K562 (cell line): ENCODE data around the gene TXLNA. TPM values are rescaled to one million over a fixed set of nuclear protein-coding genes. Genes with fewer than 3 reads are reported as not detected.
A peak's percentile ranks its signal among the peaks of the same experiment; 100 is the strongest.

Experiments
- ATAC-seq: fragments of 200-7000 bp; cut with Tn5 transposase; 3 replicates; pipeline ENCODE4 v1.9.1; 2020; ENCODE audit warnings: moderate library complexity
- BruUV-seq: library from RNA; stranded (reverse); fragments of 400-500 nt; replicated peaks from 2 replicates; lab custom pipeline; 2021; lab: Mats Ljungman, UMichigan
- CTCF ChIA-PET: fragments of 300-600 bp; formaldehyde crosslinking; extraction: SDS; loops from one replicate; lab custom pipeline; 2021; ENCODE audit warnings: low intra/inter-chr PET ratio; lab: Yijun Ruan, JAX
- POLR2A ChIA-PET: fragments of 300-600, 350-650 bp; sonication (Branson Sonifier 250); formaldehyde crosslinking; extraction: SDS; loops from one replicate; lab custom pipeline; 2021; ENCODE audit warnings: antibody characterized with exemption, inconsistent platforms; lab: Yijun Ruan, JAX
- DNase-seq, 4 experiments: peaks; one replicate each; pipeline versions ENCODE4 v3.0.0 to v3.0.0-alpha.2; 2011 to 2018; ENCODE audit warnings: low spot score in 3 of 4, mixed read lengths in 3 of 4; ENCODE audit errors: extremely low read depth in 1 of 4
- FAIRE-seq: peaks from 2 replicates; lab custom pipeline; 2011; peaks lifted over from hg19 to GRCh38; lab: Jason Lieb, UNC
- H2AFZ ChIP-seq: 2 replicates; pipeline ENCODE4 v1.6.0; 2011; ENCODE audit warnings: low read depth, low read length, control low read depth, inconsistent platforms
- H3K27ac ChIP-seq: fragments of 200-600 bp; 3 replicates; pipeline ENCODE4 v1.8.0; 2011; ENCODE audit warnings: low read depth, mild to moderate bottlenecking, control low read depth, inconsistent platforms, low read length, moderate library complexity, mixed read lengths; ENCODE audit errors: extremely low read depth
- H3K27me3 ChIP-seq, 2 experiments: fragments of 300-600 bp in 1 of 2; 2 replicates in 1 of 2; 3 replicates in 1 of 2; pipeline versions ENCODE4 v1.6.0 to v1.8.0; 2011; ENCODE audit warnings: inconsistent platforms in 2 of 2, low read length in 2 of 2, mild to moderate bottlenecking in 1 of 2, mixed read lengths in 1 of 2, moderate library complexity in 1 of 2; ENCODE audit not compliant: control insufficient read depth in 2 of 2, insufficient read depth in 2 of 2
- H3K36me3 ChIP-seq: fragments of 300-600 bp; 3 replicates; pipeline ENCODE4 v1.8.0; 2011; ENCODE audit warnings: mild to moderate bottlenecking, low read length, inconsistent platforms; ENCODE audit not compliant: control insufficient read depth, insufficient read depth
- H3K4me1 ChIP-seq, 2 experiments: fragments of 200-600 bp in 1 of 2; replicated peaks in 1 of 2; 2 replicates in 1 of 2; 3 replicates in 1 of 2; pipeline versions ENCODE4 v1.5.1 to v1.8.0; 2011; ENCODE audit warnings: inconsistent platforms in 2 of 2, low read length in 2 of 2, mild to moderate bottlenecking in 1 of 2, mixed read lengths in 1 of 2, moderate library complexity in 1 of 2; ENCODE audit not compliant: control insufficient read depth in 2 of 2, insufficient read depth in 2 of 2
- H3K4me2 ChIP-seq: 2 replicates; pipeline ENCODE4 v1.6.1; 2011; ENCODE audit warnings: low read length, control low read depth, inconsistent platforms, mixed read lengths; ENCODE audit not compliant: insufficient read depth
- H3K4me3 ChIP-seq: fragments of 200-600 bp; sonication (generic), shearing (Covaris generic); 2 replicates; pipeline ENCODE4 v1.5.1; 2016; ENCODE audit warnings: control low read depth, inconsistent platforms
- H3K79me2 ChIP-seq: fragments of 200-600 bp; 3 replicates; pipeline ENCODE4 v1.8.0; 2011; ENCODE audit warnings: low read length, inconsistent platforms; ENCODE audit not compliant: control insufficient read depth, insufficient read depth
- H3K9ac ChIP-seq, 2 experiments: 2 replicates each; pipeline versions ENCODE4 v1.6.0 to v1.6.1; 2011; ENCODE audit warnings: low read depth in 2 of 2, low read length in 2 of 2, control low read depth in 1 of 2, inconsistent platforms in 1 of 2, mild to moderate bottlenecking in 1 of 2, mixed read lengths in 1 of 2; ENCODE audit not compliant: insufficient read depth in 1 of 2
- H3K9me1 ChIP-seq: one replicate; pipeline ENCODE4 v1.6.0; 2011; ENCODE audit warnings: inconsistent platforms, mild to moderate bottlenecking, low read length, moderate library complexity; ENCODE audit not compliant: control insufficient read depth, insufficient read depth
- H3K9me3 ChIP-seq: replicated peaks from 2 replicates; pipeline ENCODE4 v1.5.1; 2011; ENCODE audit warnings: low read depth, low read length, inconsistent platforms; ENCODE audit not compliant: control insufficient read depth, insufficient read depth
- H4K20me1 ChIP-seq: replicated peaks from 2 replicates; pipeline ENCODE4 v1.6.1; 2011; ENCODE audit warnings: low read length, inconsistent platforms, mixed read lengths; ENCODE audit not compliant: control insufficient read depth, insufficient read depth
- BCL6 ChIP-seq: fragments of 250-450 bp; sonication (Bioruptor Pico); IDR thresholded peaks from 2 replicates; pipeline ENCODE4 v1.4.0; 2020
- BRCA1 ChIP-seq, 2 experiments: fragments of 450-650 bp in 1 of 2; sonication (generic) in 1 of 2; formaldehyde crosslinking in 1 of 2; IDR thresholded peaks; 2 replicates each; pipeline versions ENCODE4 v1.5.0 to v1.6.1; 2017 to 2020; ENCODE audit warnings: mild to moderate bottlenecking in 1 of 2, missing genetic modification reagents in 1 of 2
- CBFA2T2 ChIP-seq: fragments of 450-650 bp; conservative IDR thresholded peaks from 2 replicates; pipeline ENCODE4 v1.6.1; 2017; ENCODE audit warnings: mild to moderate bottlenecking
- CCNT2 ChIP-seq: IDR thresholded peaks from 2 replicates; pipeline ENCODE4 v1.6.1; 2011; ENCODE audit warnings: borderline replicate concordance, low read depth, mild to moderate bottlenecking, moderate library complexity, mixed read lengths, low read length; ENCODE audit not compliant: insufficient read length; ENCODE audit errors: extremely low read depth
- HDAC2 ChIP-seq: fragments of 450-650 bp; IDR thresholded peaks from 2 replicates; pipeline ENCODE4 v1.6.1; 2016; ENCODE audit warnings: mild to moderate bottlenecking
- HNRNPL ChIP-seq: fragments of 200-400 bp; formaldehyde crosslinking; IDR thresholded peaks from 2 replicates; pipeline ENCODE4 v1.6.1; 2017; ENCODE audit warnings: low read depth, mild to moderate bottlenecking, low read length
- MNT ChIP-seq, 2 experiments: fragments of 450-650 bp; conservative IDR thresholded peaks; 2 replicates each; pipeline ENCODE4 v1.6.1; 2017; ENCODE audit warnings: mild to moderate bottlenecking in 2 of 2, moderate library complexity in 2 of 2
- NONO ChIP-seq, 2 experiments: fragments of 200-400 bp in 1 of 2; fragments of 450-650 bp in 1 of 2; formaldehyde crosslinking in 1 of 2; IDR thresholded peaks; 2 replicates each; pipeline ENCODE4 v1.6.1; 2017; ENCODE audit warnings: low read depth in 2 of 2, mild to moderate bottlenecking in 2 of 2, moderate library complexity in 2 of 2, low read length in 1 of 2
- NR2C1 ChIP-seq, 2 experiments: fragments of 450-650 bp; IDR thresholded peaks; 2 replicates each; pipeline ENCODE4 v1.6.1; 2017; ENCODE audit warnings: mild to moderate bottlenecking in 2 of 2, antibody characterized with exemption in 1 of 2, inconsistent platforms in 1 of 2, missing compliant biosample characterization in 1 of 2, missing genetic modification characterization in 1 of 2
- TRIM24 ChIP-seq, 2 experiments: fragments of 450-650 bp; IDR thresholded peaks; 2 replicates each; pipeline ENCODE4 v1.6.1; 2016
- ZNF384 ChIP-seq: IDR thresholded peaks from 2 replicates; pipeline ENCODE4 v1.6.1; 2012; ENCODE audit warnings: low read depth, low read length, improper control_type of control experiment
- WGBS: fragments of 100-300 bp; shearing (Covaris generic); methylation state at CpG from one replicate; pipeline ENCODE4 v1.1.6; 2016; ENCODE audit warnings: low coverage, mixed read lengths; ENCODE audit not compliant: insufficient coverage; ENCODE audit errors: missing lambda C conversion rate; 5-methylcytosine and 5-hydroxymethylcytosine counted together
- in situ Hi-C: fragments of 300-500 bp; cut with MboI; formaldehyde crosslinking; loops from 4 replicates; pipeline ENCODE4 v1.15.0; 2018; ENCODE audit warnings: inconsistent platforms, mixed read lengths
- intact Hi-C: fragments of 100-400 bp; cut with micrococcal nuclease; formaldehyde crosslinking; loops from 2 replicates; pipeline ENCODE4 v1.14.2; 2022
- polyA plus RNA-seq, 8 experiments: library from polyadenylated mRNA; depleted of rRNA in 4 of 8; stranded (reverse) in 5 of 8; unstranded in 3 of 8; fragments of >200 nt; fragmentation: Nextera tagmentation in 2 of 8; fragmentation: Illumina TruSeq in 1 of 8; extraction: Ambion mirVana in 2 of 8; extraction: Trizol in 1 of 8; gene quantifications; 2 replicates each; pipeline versions ENCODE4 v1.2.1 to v1.2.3, GENCODE V29; 2011 to 2014; ENCODE audit warnings: inconsistent platforms in 1 of 8, missing spikeins in 1 of 8
- total RNA-seq, 7 experiments: library from RNA; depleted of rRNA in 6 of 7; stranded (reverse); fragments of >200 nt in 6 of 7; fragmentation: Illumina TruSeq in 2 of 7; extraction: Trizol in 2 of 7; gene quantifications; 2 replicates each; pipeline versions ENCODE4 v1.2.1 to v1.2.3, GENCODE V29; 2011 to 2021; ENCODE audit warnings: low replicate concordance in 1 of 7
- TF ChIP-seq, protein P1 (sequence below): conservative IDR thresholded peaks from 2 replicates; pipeline ENCODE4 v1.6.1; 2011; ENCODE audit warnings: low read depth, mild to moderate bottlenecking, low read length; ENCODE audit not compliant: control insufficient read depth
- TF ChIP-seq, protein P2 (sequence below): fragments of 250-450 bp; sonication (Bioruptor Pico); IDR thresholded peaks from 2 replicates; pipeline ENCODE4 v1.5.0; 2021; ENCODE audit warnings: mild to moderate bottlenecking, moderate library complexity

TXLNA gene
- total and polyA plus RNA-seq, 9 of the 15 experiments (the other 6 are each of a cell fraction or from before 2014, with no cell fraction given) = 9.2 to 54.5 (median 39.3) TPM

- Histone ChIP-seq H3K27me3 (no peaks in the 10 kb centered on the region), H2AFZ (peak within 1 kb of the TSS; percentile 97), H3K9me1 (peaks cover 3% of the 10 kb centered on the region), H3K9ac (peak within 1 kb of the TSS; percentile 69 to 89), H3K27ac (peak within 1 kb of the TSS; percentile 75), H3K4me2 (peak within 1 kb of the TSS; percentile 90), H3K9me3 (no peaks in the 10 kb centered on the region), H3K79me2 (peaks cover 13% of the 10 kb centered on the region; the same call in 2 of the 3 replicates), H3K4me1 (peaks cover 20 to 46% of the 10 kb centered on the region in 2 experiments), H3K4me3 (peak within 1 kb of the TSS; percentile 49), H3K36me3 (peaks cover 32% of the 10 kb centered on the region), H4K20me1 (no peaks in the 10 kb centered on the region; the same call in none of the 2 replicates)
- ATAC-seq = peak; percentile 65
- DNase-seq = peak; percentile 68 to 82 (median 74)
- in situ Hi-C loops = no loop called here
- no TSS peak for BruUV-seq
- intact Hi-C loops = no loop called here
- peak; percentile 96 for FAIRE-seq
- ChIA-PET POLR2A (interaction anchor here (0.6 to 10.8 kb wide), 20 partner anchors 8 to 457 kb away, joined by 3 to 201 read pairs (median 4); partner anchors contain the start of genes DCDC2B, KPNA6, MARCKSL1 and TMEM39B), CTCF (interaction anchor here (0.6 kb wide), 1 partner anchor 99 kb away, joined by 3 read pairs; no protein-coding TSS in a partner anchor)
- under 1% methylated on average over 34 of the region's 34 CpGs for WGBS
- TF ChIP-seq, protein P1, sequence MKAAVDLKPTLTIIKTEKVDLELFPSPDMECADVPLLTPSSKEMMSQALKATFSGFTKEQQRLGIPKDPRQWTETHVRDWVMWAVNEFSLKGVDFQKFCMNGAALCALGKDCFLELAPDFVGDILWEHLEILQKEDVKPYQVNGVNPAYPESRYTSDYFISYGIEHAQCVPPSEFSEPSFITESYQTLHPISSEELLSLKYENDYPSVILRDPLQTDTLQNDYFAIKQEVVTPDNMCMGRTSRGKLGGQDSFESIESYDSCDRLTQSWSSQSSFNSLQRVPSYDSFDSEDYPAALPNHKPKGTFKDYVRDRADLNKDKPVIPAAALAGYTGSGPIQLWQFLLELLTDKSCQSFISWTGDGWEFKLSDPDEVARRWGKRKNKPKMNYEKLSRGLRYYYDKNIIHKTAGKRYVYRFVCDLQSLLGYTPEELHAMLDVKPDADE = peak; percentile 43; the same call in 1 of the 2 replicates
- TF ChIP-seq CBFA2T2 (no peak), BCL6 (CRISPR knock-in tag) (no peak), NR2C1 (IDR thresholded peaks at IDR 0.05) (peak; percentile 53; the same call in 1 of the 2 replicates), NR2C1 (tag; IDR thresholded peaks at IDR 0.05) (peak; percentile 56), BRCA1 (IDR thresholded peaks at IDR 0.05) (no peak), BRCA1 (CRISPR knock-in tag; IDR thresholded peaks at IDR 0.05) (no peak), ZNF384 (no peak), MNT (conservative IDR thresholded peaks at IDR 0.05) (peak; percentile 78 to 86), CCNT2 (no peak), HNRNPL (no peak), HDAC2 (no peak; the same call in 1 of the 2 replicates), NONO (IDR thresholded peaks at IDR 0.05; ENCODE audit: low read depth in 2 of 2, low read length in 1 of 2) (0 out of 4 replicates have a peak, but pooled peaks of 1 of the 2 experiments have one; percentile 13), TRIM24 (IDR thresholded peaks at IDR 0.05) (no peak)
- TF ChIP-seq, protein P2, sequence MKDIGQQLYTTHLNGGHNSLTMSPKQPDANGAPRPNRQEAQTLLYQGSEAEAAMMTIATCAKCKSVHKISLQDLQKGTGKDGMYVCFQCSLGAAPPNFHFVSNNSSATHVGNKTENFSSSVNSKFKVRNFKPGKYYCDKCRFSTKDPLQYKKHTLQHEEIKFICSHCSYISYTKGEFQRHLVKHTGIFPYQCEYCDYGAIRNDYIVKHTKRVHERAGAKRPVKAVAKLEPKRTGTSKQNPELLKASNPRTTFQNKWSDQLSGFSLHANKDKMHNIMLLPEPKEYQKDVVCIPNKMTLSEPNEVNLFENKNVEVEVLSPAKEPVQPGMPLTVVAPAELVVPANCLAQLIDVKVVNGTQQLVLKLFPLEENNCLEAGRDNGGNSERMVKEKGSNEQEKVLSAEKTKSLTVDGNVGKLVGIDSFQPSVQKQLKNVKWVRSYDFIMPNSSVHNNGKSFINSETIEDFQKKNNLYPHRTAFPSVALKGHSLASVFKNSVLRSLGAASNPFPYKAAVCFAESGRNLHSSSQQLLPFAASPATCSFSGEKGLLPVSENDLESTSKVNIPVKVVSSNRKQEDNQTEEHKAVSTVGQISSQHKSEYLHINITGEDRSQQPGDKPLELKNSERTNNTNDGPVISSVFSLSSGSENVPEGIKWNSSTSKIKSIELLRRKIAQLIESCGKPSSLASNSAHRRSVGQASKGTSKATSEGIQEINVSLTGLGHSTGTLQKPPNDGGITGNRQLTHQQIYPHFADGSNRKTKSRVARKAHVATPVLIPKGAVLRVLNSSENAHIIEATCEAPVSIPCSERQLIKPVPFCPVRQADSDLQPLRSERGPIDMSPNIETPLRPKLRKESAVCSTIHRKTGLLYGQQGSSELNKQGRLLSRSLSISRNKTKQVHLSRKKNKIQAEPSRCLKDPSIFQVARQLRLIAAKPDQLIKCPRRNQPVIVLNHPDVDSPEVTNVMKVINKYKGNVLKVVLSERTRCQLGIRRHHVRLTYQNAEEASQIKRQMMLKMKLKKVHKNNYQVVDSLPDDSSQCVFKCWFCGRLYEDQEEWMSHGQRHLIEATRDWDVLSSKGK = no peak
Observed at GRCh38 chr1:32200226-32201010, 20.9 kb downstream of the TXLNA start, which contains the start of gene CCDC28B. TSS of gene CCDC28B (plus strand) at chr1:32200595. CDS start at chr1:32201936, 1,341 bp downstream.
